Activated CD4-positive, alpha-beta memory T cell treated with anti-CD3 and anti-CD28 coated beads, Interleukin-2, amount 10 ng/mL, durations not matched to agents 7 days and 5 days (primary cell): ENCODE results near the gene APOLD1. TPM values are rescaled to one million over a fixed set of nuclear protein-coding genes. Genes with fewer than 3 reads are reported as not detected.
"Not testable (repeated sequence)": the region's sequence is repeated elsewhere in the genome, so short reads cannot be mapped to it uniquely, and the experiment has no call there.

ENCODE experiments used
- CTCF ChIA-PET: fragments of 350-600 bp; sonication (Branson Sonifier 250); formaldehyde crosslinking; loops from one replicate; lab custom pipeline; 2021; ENCODE audit warnings: antibody characterized with exemption, inconsistent platforms; lab: Charles Lee
- POLR2A ChIA-PET: fragments of 350-600 bp; sonication (Branson Sonifier 250); formaldehyde crosslinking; loops from one replicate; lab custom pipeline; 2021; ENCODE audit warnings: antibody characterized with exemption; lab: Charles Lee
- DNase-seq: peaks from one replicate; pipeline ENCODE4 v3.0.0-alpha.2; 2020
- H3K27ac Mint-ChIP-seq: one replicate; pipeline ENCODE4 v1.8.0; 2021; ENCODE audit warnings: mild to moderate bottlenecking, mixed read lengths
- H3K27me3 Mint-ChIP-seq: one replicate; pipeline ENCODE4 v1.8.0; 2021; ENCODE audit warnings: mixed read lengths
- H3K36me3 Mint-ChIP-seq: one replicate; pipeline ENCODE4 v1.8.0; 2021; ENCODE audit warnings: low read depth, mixed read lengths
- H3K4me1 Mint-ChIP-seq: one replicate; pipeline ENCODE4 v1.8.0; 2021; ENCODE audit warnings: mixed read lengths
- H3K4me3 Mint-ChIP-seq: one replicate; pipeline ENCODE4 v1.8.0; 2021; ENCODE audit warnings: mild to moderate bottlenecking, mixed read lengths
- H3K9me3 Mint-ChIP-seq: one replicate; pipeline ENCODE4 v1.8.0; 2021; ENCODE audit warnings: mixed read lengths
- total RNA-seq, 2 experiments: library from RNA; stranded (reverse); gene quantifications; one replicate each; pipeline ENCODE4 v1.2.3, GENCODE V29; 2021

Gene APOLD1
- total RNA-seq, 2 experiments from 2014 or later: 9.2 to 9.9 TPM

- ChIA-PET POLR2A (interaction anchor here (0.6 to 4.8 kb wide), 8 partner anchors 9 to 272 kb away, joined by 3 to 38 read pairs (median 7); no protein-coding TSS in a partner anchor), CTCF (interaction anchor here (1.8 to 7.0 kb wide), 4 partner anchors 8 to 76 kb away, joined by 7 to 57 read pairs (median 28); no protein-coding TSS in a partner anchor)
- no peaks in the 10 kb centered on the region for H3K27me3 Mint-ChIP-seq
- peak overlapping the region; percentile 85 for H3K27ac Mint-ChIP-seq
- H3K4me1 Mint-ChIP-seq: peaks cover 83% of the 10 kb centered on the region
- H3K36me3 Mint-ChIP-seq: peaks cover 42% of the 10 kb centered on the region
- DNase-seq: no peak
- no peaks in the 10 kb centered on the region for H3K9me3 Mint-ChIP-seq
- H3K4me3 Mint-ChIP-seq: peak overlapping the region; percentile 93
Measured at GRCh38 chr12:12812618-12813119, 27.2 kb downstream of the APOLD1 start.

DNA sequence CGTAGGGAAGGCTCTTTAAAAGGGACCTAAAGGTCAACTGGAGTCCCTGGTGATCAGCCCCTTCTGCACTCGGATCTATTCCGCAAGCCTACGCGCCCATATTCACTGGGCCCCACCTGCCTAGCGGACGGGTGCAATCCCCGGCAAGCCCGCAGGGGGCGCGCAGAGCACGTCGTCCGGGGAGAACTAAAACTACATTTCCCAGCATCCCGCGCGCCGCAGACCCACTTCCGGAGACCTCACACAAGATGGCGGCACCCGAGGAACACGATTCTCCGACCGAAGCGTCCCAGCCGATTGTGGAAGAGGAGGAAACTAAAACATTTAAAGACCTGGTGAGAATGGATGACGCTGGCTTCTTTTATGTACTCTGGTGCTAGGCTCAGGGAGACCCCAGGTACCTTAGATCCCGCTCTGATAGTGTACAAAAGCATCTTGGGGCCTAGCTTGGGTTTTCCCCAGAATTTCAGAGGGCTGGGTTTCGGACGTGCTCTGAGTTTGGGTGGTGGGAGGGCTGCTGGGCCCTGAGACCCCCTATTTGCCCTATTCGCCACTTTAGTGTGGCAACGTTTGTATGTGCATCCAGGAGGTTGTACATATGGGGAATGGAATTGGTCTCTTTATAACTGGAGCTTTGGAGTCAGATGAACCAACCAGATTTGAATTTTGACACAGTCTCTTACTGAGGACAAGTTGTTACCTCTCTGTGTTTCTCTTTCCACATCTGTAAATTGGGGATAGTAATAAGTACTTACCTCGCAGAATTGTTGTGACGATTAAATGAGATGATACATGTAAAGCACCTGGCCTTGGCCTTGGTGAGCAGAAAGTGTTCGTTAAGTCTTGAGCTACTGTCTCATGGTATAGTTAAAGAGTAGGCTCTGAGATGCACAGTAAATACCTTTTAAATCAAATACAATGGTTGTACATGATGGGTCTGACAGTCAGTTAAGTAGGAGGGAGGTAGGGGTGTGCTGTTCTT, 28.0 kb downstream of the APOLD1 start, which contains the start of gene DDX47:
TSS of gene DDX47 (plus strand) at position 227 of the 982 bp plus-strand sequence. CDS start at position 249, 22 bp downstream.
- CTCF ChIA-PET: interaction anchor here (0.5 to 7.0 kb wide), 16 partner anchors 9 to 456 kb away, joined by 3 to 57 read pairs (median 4); partner anchors contain the start of gene BORCS5
- Mint-ChIP-seq H3K36me3 (peaks cover 42% of the 10 kb centered on the region), H3K27ac (peak within 1 kb of the TSS; percentile 85), H3K4me3 (peak within 1 kb of the TSS; percentile 93), H3K27me3 (no peaks in the 10 kb centered on the region), H3K9me3 (no peaks in the 10 kb centered on the region), H3K4me1 (peaks cover 77% of the 10 kb centered on the region)
- peak; percentile 97 for DNase-seq
- POLR2A ChIA-PET: interaction anchor here (0.6 to 4.8 kb wide), 15 partner anchors 10 to 273 kb away, joined by 3 to 38 read pairs (median 4); no protein-coding TSS in a partner anchor

- H3K9me3 Mint-ChIP-seq: no peaks in the 10 kb centered on the region
- peaks cover 67% of the 10 kb centered on the region for H3K4me1 Mint-ChIP-seq
- DNase-seq: no peak
- H3K4me3 Mint-ChIP-seq: no peak overlapping the region
- peaks cover 75% of the 10 kb centered on the region for H3K36me3 Mint-ChIP-seq
- H3K27ac Mint-ChIP-seq: no peak overlapping the region
- ChIA-PET POLR2A (no interaction called here), CTCF (no interaction called here)
- H3K27me3 Mint-ChIP-seq: no peaks in the 10 kb centered on the region
Measured at GRCh38 chr12:12817616-12818015, 32.2 kb downstream of the APOLD1 start.

- Mint-ChIP-seq H3K27ac (no peak overlapping the region), H3K4me1 (peaks cover 57% of the 10 kb centered on the region), H3K4me3 (no peak overlapping the region), H3K9me3 (no peaks in the 10 kb centered on the region), H3K36me3 (peaks cover 77% of the 10 kb centered on the region), H3K27me3 (no peaks in the 10 kb centered on the region)
- ChIA-PET CTCF (interaction anchor here (0.5 to 1.1 kb wide), 3 partner anchors 19 to 30 kb away, joined by 3 to 5 read pairs (median 4); no protein-coding TSS in a partner anchor), POLR2A (no interaction called here)
- no peak for DNase-seq
Measured at GRCh38 chr12:12818701-12819100, 33.2 kb downstream of the APOLD1 start.

GRCh38 chr12:12819221-12819620, 33.8 kb downstream of the APOLD1 start:
- ChIA-PET POLR2A (no interaction called here), CTCF (interaction anchor here (1.0 to 1.1 kb wide), 2 partner anchors 19 to 30 kb away, joined by 4 to 5 read pairs; no protein-coding TSS in a partner anchor)
- Mint-ChIP-seq H3K36me3 (peaks cover 79% of the 10 kb centered on the region), H3K9me3 (no peaks in the 10 kb centered on the region), H3K27me3 (no peaks in the 10 kb centered on the region), H3K4me1 (peaks cover 52% of the 10 kb centered on the region), H3K27ac (no peak overlapping the region), H3K4me3 (no peak overlapping the region)
- no peak for DNase-seq

GRCh38 chr12:12819752-12820311, 34.4 kb downstream of the APOLD1 start:
- H3K4me3 Mint-ChIP-seq: no peak overlapping the region
- ChIA-PET POLR2A (no interaction called here), CTCF (interaction anchor here (1.0 to 1.1 kb wide), 2 partner anchors 18 to 31 kb away, joined by 4 to 5 read pairs; no protein-coding TSS in a partner anchor)
- no peaks in the 10 kb centered on the region for H3K9me3 Mint-ChIP-seq
- no peak for DNase-seq
- H3K27me3 Mint-ChIP-seq: no peaks in the 10 kb centered on the region
- peaks cover 79% of the 10 kb centered on the region for H3K36me3 Mint-ChIP-seq
- H3K27ac Mint-ChIP-seq: no peak overlapping the region
- H3K4me1 Mint-ChIP-seq: peaks cover 46% of the 10 kb centered on the region

DNA sequence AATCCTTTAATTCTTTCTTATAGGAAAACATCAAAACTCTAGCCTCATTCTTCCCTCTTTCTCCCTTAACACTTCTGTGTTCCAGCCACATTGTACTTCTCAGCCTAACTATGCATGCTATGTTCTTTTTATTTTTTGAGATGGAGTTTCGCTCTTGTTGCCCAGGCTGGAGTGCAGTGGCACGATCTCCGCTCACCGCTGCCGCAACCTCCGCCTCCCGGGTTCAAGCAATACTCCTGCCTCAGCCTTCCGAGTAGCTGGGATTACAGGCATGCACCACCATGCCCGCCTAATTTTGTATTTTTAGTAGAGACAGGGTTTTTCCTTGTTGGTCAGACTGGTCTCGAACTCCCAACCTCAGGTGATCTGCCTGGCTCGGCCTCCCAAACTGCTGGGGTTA, 34.9 kb downstream of the APOLD1 start:
- DNase-seq, POLR2A ChIA-PET, H3K27me3 Mint-ChIP-seq, CTCF ChIA-PET, H3K4me3 Mint-ChIP-seq, H3K9me3 Mint-ChIP-seq, H3K27ac Mint-ChIP-seq: not testable (repeated sequence)
- peaks cover 44% of the 10 kb centered on the region for H3K4me1 Mint-ChIP-seq
- H3K36me3 Mint-ChIP-seq: peaks cover 79% of the 10 kb centered on the region

GRCh38 chr12:12821975-12822374, 36.5 kb downstream of the APOLD1 start:
- no peaks in the 10 kb centered on the region for H3K27me3 Mint-ChIP-seq
- DNase-seq: no peak
- peaks cover 74% of the 10 kb centered on the region for H3K36me3 Mint-ChIP-seq
- peaks cover 29% of the 10 kb centered on the region for H3K4me1 Mint-ChIP-seq
- ChIA-PET POLR2A (interaction anchor here (0.6 kb wide), 1 partner anchor 230 kb away, joined by 3 read pairs; no protein-coding TSS in a partner anchor), CTCF (interaction anchor here (0.7 to 2.6 kb wide), 5 partner anchors 8 to 304 kb away, joined by 3 to 11 read pairs (median 4); no protein-coding TSS in a partner anchor)
- H3K4me3 Mint-ChIP-seq: no peak overlapping the region
- H3K9me3 Mint-ChIP-seq: no peaks in the 10 kb centered on the region
- no peak overlapping the region for H3K27ac Mint-ChIP-seq

DNA sequence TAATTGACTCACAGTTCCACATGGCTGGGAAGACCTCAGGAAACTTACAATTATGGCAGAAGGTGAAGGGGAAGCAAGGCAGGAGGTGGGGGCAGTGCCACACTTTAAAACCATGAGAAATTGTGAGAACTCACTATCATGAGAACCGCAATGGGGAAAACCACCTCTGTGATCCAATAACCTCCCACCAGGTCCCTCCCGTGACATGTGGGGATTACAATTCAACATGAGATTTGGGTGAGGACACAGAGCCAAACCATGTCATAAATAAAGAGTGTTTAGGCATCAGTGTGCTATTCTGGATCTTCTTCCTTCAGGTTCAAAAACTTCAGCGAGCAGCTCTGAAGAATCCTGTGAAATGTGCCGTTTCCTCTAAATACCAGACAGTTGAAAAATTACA, 37.4 kb downstream of the APOLD1 start:
- H3K9me3 Mint-ChIP-seq: no peaks in the 10 kb centered on the region
- peaks cover 24% of the 10 kb centered on the region for H3K4me1 Mint-ChIP-seq
- POLR2A ChIA-PET: interaction anchor here (0.6 to 1.3 kb wide), 4 partner anchors 9 to 86 kb away, joined by 3 read pairs; no protein-coding TSS in a partner anchor
- no peak overlapping the region for H3K4me3 Mint-ChIP-seq
- peaks cover 74% of the 10 kb centered on the region for H3K36me3 Mint-ChIP-seq
- H3K27me3 Mint-ChIP-seq: no peaks in the 10 kb centered on the region
- no peak for DNase-seq
- CTCF ChIA-PET: interaction anchor here (1.4 to 2.6 kb wide), 2 partner anchors 9 to 35 kb away, joined by 3 to 11 read pairs; no protein-coding TSS in a partner anchor
- H3K27ac Mint-ChIP-seq: no peak overlapping the region

DNA sequence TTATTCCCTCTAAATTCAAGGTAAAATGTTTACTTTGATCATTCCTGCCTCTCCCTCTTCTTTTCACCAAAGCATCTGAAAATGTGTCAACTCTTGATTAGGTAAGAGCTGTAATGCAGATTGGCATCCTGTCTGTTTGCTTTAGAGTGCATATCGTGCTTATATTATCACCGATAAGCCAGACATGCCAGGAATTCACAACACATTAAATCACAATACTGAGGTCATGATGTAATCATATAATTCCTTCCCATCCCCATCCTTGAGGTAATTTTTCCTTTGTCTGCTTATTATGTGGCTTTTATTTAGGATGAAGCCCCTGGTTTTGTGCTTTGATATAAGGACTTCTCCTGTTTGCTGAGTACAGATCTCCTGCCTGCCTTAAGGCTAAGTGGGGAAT, 37.8 kb downstream of the APOLD1 start:
- H3K4me1 Mint-ChIP-seq: peaks cover 24% of the 10 kb centered on the region
- POLR2A ChIA-PET: interaction anchor here (0.6 to 1.3 kb wide), 4 partner anchors 10 to 87 kb away, joined by 3 read pairs; no protein-coding TSS in a partner anchor
- peaks cover 76% of the 10 kb centered on the region for H3K36me3 Mint-ChIP-seq
- CTCF ChIA-PET: interaction anchor here (2.6 kb wide), 1 partner anchor 35 kb away, joined by 11 read pairs; no protein-coding TSS in a partner anchor
- no peak for DNase-seq
- no peak overlapping the region for H3K4me3 Mint-ChIP-seq
- H3K27me3 Mint-ChIP-seq: no peaks in the 10 kb centered on the region
- H3K9me3 Mint-ChIP-seq: no peaks in the 10 kb centered on the region
- H3K27ac Mint-ChIP-seq: no peak overlapping the region

GRCh38 chr12:12823811-12824210, 38.4 kb downstream of the APOLD1 start:
- H3K36me3 Mint-ChIP-seq: peaks cover 76% of the 10 kb centered on the region
- H3K27ac Mint-ChIP-seq: no peak overlapping the region
- H3K9me3 Mint-ChIP-seq: no peaks in the 10 kb centered on the region
- CTCF ChIA-PET: interaction anchor here (2.4 to 2.6 kb wide), 2 partner anchors 10 to 36 kb away, joined by 8 to 11 read pairs; partner anchors contain the start of gene DDX47
- POLR2A ChIA-PET: interaction anchor here (1.0 to 1.3 kb wide), 3 partner anchors 10 to 37 kb away, joined by 3 read pairs; no protein-coding TSS in a partner anchor
- no peak for DNase-seq
- no peak overlapping the region for H3K4me3 Mint-ChIP-seq
- H3K4me1 Mint-ChIP-seq: peaks cover 19% of the 10 kb centered on the region
- no peaks in the 10 kb centered on the region for H3K27me3 Mint-ChIP-seq
